Right atrium auricular region (tissue), 2 donors: Measurements from ENCODE around the gene SUN2. TPM values are rescaled to one million over a fixed set of nuclear protein-coding genes. Genes with fewer than 3 reads are reported as not detected.

Experiments used
- DNase-seq: peaks from one replicate; pipeline ENCODE4 v3.0.0-alpha.2; 2019; ENCODE audit warnings: low spot score
- H3K27ac ChIP-seq, 2 donors: fragments of 200-600 bp; sonication (generic); 1 replicate in 1 of 2; 2 replicates in 1 of 2; pipeline ENCODE4 v1.5.1; 2016 to 2019
- H3K27me3 ChIP-seq, 2 donors: fragments of 200-600 bp; sonication (generic); one replicate each; pipeline versions ENCODE4 v1.5.1 to v1.6.0; 2017 to 2019
- H3K36me3 ChIP-seq: fragments of 200-600 bp; sonication (generic); one replicate; pipeline ENCODE4 v1.5.1; 2016
- H3K4me1 ChIP-seq, 2 donors: fragments of 200-600 bp; sonication (generic); one replicate each; pipeline versions ENCODE4 v1.5.1 to v1.6.0; 2017 to 2019
- H3K4me3 ChIP-seq, 2 donors: fragments of 200-600 bp; sonication (generic); 1 replicate in 1 of 2; 2 replicates in 1 of 2; pipeline ENCODE4 v1.5.1; 2017 to 2019; ENCODE audit warnings: mild to moderate bottlenecking in 1 of 2, moderate library complexity in 1 of 2
- H3K9me3 ChIP-seq, 2 donors: fragments of 200-600 bp; sonication (generic); one replicate each; pipeline ENCODE4 v1.5.1; 2019
- CTCF ChIP-seq, 2 donors: fragments of 200-600 bp; sonication (generic); IDR thresholded peaks; one replicate each; pipeline ENCODE4 v1.5.1; 2019; ENCODE audit warnings: antibody characterized with exemption in 2 of 2
- total RNA-seq, 2 donors: library from RNA; depleted of rRNA; stranded (reverse); fragments of >200 nt; gene quantifications; one replicate each; pipeline ENCODE4 v1.1.0, GENCODE V29; 2016

SUN2 gene
- total RNA-seq, 2 donors from 2014 or later, result 155 to 252 TPM

- peaks cover 0 to 20% of the 10 kb centered on the region in 2 donors for H3K4me1 ChIP-seq
- no peak for DNase-seq
- peaks cover 64% of the 10 kb centered on the region for H3K36me3 ChIP-seq
- H3K9me3 ChIP-seq, result no peaks in the 10 kb centered on the region
- H3K27ac ChIP-seq, result no peak overlapping the region
- H3K27me3 ChIP-seq, result no peaks in the 10 kb centered on the region
- H3K4me3 ChIP-seq, result no peak overlapping the region
- no peak for TF ChIP-seq CTCF (IDR thresholded peaks at IDR 0.05)
Observed at GRCh38 chr22:38684895-38685294, 70.9 kb downstream of the SUN2 start.

Other genes with a start within 250 kb of the SUN2 start
- 100 to 1,000 TPM; 161 to 178 TPM for gene DDX17, start 249.7 kb downstream of the SUN2 start, total RNA-seq
- 10 to 100 TPM in 1 of 2 donors, under 1 TPM in 1; 0.82 to 16.3 TPM for gene DMC1, start 185.8 kb downstream of the SUN2 start, total RNA-seq
- gene FAM227A, start 99.6 kb downstream of the SUN2 start, total RNA-seq, result 1 to 10 TPM in 1 of 2 donors, under 1 TPM in 1; 0.70 to 1.1 TPM
- gene CBY1, start 99.4 kb downstream of the SUN2 start, total RNA-seq, result 10 to 100 TPM; 23.0 to 27.9 TPM
- 10 to 100 TPM; 36.9 to 42.5 TPM for gene TOMM22, start 74.0 kb downstream of the SUN2 start, total RNA-seq
- 10 to 100 TPM; 20.0 to 37.3 TPM for gene JOSD1, start 55.1 kb downstream of the SUN2 start, total RNA-seq
- 10 to 100 TPM; 23.2 to 32.2 TPM for gene GTPBP1, start 50.1 kb downstream of the SUN2 start, total RNA-seq
- 10 to 100 TPM; 12.3 TPM for gene DNAL4, start 38.1 kb upstream of the SUN2 start, total RNA-seq
- gene NPTXR, start 88.0 kb upstream of the SUN2 start, total RNA-seq, result 10 to 100 TPM; 18.0 to 24.6 TPM
- gene CBX6, start 116.2 kb upstream of the SUN2 start, total RNA-seq, result 10 to 100 TPM; 28.0 to 57.0 TPM
- 1 to 10 TPM in 1 of 2 donors, not detected in 1; 1.1 TPM for gene APOBEC3A, start 201.6 kb upstream of the SUN2 start, total RNA-seq
- under 1 TPM in 1 of 2 donors, not detected in 1; 0.90 TPM for gene APOBEC3B, start 226.3 kb upstream of the SUN2 start, total RNA-seq